ENCODE measurements around the gene RNF25.

The RNF25 gene

DNA sequence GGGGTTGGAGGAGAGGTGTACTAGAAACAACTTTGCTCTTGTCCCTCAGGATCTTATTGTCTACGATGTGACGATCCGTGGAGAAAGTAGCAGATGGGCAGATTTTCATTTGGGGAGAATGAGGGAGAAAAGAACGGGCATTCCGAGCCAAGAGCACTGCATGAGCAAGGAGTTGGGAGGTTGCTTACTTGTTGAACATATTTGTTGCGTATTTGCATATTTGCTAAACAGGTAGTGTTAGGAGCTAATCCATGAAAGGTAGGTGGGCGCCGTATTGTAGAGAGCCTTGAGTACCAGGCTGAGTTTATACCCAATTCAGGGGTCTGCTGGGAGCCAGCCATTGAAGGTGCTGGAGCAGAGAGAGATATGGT is 11.8 kb downstream of the RNF25 start:
- Mint-ChIP-seq H3K4me3 (peak overlapping the region; percentile 92), H3K4me1 (ENCODE audit: low read depth) (peaks cover 19% of the 10 kb centered on the region), H3K9me3 (no peaks in the 10 kb centered on the region), H3K27me3 (ENCODE audit: low read depth) (no peaks in the 10 kb centered on the region), H3K36me3 (ENCODE audit: low read depth) (peaks cover 45% of the 10 kb centered on the region), H3K27ac (peak overlapping the region; percentile 88)
- no peak for DNase-seq (ENCODE audit: low spot score)

DNA sequence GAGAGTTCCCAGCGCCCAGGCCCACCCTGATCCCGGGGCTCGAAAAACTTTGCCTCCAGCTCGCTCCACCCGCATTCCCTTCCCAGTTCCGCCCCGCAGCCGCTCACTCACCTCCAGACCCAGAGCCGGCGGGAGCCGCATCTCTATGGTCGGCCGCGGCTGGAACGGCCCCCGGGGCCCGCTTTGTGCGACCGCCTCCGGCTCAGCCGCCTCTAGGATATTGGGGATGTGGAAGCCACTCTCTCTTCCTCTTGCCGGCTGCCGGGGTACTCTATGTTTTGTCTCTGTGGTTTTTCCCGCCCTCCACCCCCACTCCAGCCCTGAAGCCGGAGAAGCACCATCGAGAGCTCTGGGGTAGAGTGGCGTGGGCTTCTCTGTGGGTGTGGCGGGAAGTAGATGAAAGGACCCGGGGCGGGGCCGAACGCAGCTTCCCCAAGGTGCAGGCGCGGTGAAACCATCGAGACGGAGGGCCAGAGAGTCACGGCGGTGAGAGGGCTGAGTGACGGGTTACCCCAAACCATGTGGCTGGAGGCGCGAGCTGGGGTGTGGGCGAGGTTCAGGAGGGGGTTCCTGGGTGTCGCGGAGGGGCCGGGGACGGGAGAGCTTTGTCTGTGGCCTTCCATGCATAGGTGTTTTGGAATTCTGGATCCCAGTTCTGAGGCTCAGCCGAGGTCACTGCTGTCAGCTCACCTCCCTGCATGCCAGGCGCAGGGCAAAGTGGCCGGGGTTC is 12.4 kb downstream of the RNF25 start, which contains the start of the genes BCS1L and ZNF142:
TSS of gene BCS1L (plus strand) at position 426 of the 730 bp plus-strand sequence. CDS start 1,305 bp downstream, outside the sequence.
TSS of gene ZNF142 (minus strand) at position 366 of the 730 bp plus-strand sequence. CDS start 3,194 bp downstream, outside the sequence.
- Mint-ChIP-seq H3K4me1 (ENCODE audit: low read depth) (peaks cover 19% of the 10 kb centered on the region), H3K27ac (peak within 1 kb of the TSS; percentile 88), H3K4me3 (peak within 1 kb of the TSS; percentile 92), H3K9me3 (no peaks in the 10 kb centered on the region), H3K27me3 (ENCODE audit: low read depth) (no peaks in the 10 kb centered on the region), H3K36me3 (ENCODE audit: low read depth) (peaks cover 42% of the 10 kb centered on the region)
- peak; percentile 95 for DNase-seq (ENCODE audit: low spot score)

DNA sequence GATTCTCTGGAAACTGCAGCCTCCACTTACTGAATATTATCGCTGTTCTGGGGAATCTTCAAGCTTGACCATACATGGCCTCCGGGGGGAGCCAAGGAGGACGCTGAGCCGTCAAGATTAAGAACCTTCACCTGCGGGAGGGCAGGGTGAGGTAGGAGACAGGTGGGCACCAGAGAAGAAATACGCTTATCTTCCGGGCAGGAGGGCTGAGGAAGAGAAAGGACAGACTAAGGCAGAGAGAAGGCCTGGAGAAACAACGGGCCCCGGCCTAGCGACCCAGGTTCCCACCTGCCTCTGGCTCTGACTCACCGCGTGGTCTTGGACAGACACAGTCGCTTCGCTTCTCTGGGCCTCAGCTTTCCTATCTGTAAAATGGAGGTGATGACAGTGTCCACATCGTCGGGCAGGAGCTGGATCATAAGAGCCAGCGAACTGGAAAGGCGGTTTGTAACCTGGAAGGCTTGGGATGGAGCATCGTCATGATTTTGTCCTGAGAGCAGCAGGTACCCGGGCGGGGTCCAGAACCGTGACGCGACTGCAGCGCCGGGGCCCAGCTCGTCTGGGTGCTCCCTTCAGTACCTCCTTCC is 13.0 kb downstream of the RNF25 start:
- Mint-ChIP-seq H3K4me3 (peak overlapping the region; percentile 92), H3K9me3 (no peaks in the 10 kb centered on the region), H3K27me3 (ENCODE audit: low read depth) (no peaks in the 10 kb centered on the region), H3K36me3 (ENCODE audit: low read depth) (peaks cover 43% of the 10 kb centered on the region), H3K27ac (peak overlapping the region; percentile 88), H3K4me1 (ENCODE audit: low read depth) (peaks cover 19% of the 10 kb centered on the region)
- DNase-seq (ENCODE audit: low spot score): peak; percentile 32

DNA sequence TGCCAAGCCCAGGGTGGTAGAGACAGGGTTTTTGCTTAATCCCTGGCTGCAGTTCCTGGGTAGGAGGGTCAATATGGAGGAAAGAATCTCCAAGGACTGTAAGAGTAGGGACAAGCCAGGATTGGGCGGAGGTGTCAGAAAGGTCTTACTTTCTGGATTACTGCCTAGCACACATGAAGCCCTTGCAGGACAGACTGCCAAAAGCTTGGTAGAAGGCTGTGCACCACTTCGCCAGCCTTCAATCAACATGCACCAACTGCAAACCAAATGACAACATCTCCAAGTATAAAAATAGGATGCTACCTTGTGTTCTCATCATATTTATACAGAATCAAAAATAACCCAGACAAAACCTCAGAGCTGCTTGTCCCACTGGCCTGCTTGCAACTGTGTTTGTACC is 16.1 kb downstream of the RNF25 start:
- H3K36me3 Mint-ChIP-seq (ENCODE audit: low read depth): peaks cover 29% of the 10 kb centered on the region
- no peak overlapping the region for H3K4me3 Mint-ChIP-seq
- no peaks in the 10 kb centered on the region for H3K27me3 Mint-ChIP-seq (ENCODE audit: low read depth)
- no peak for DNase-seq (ENCODE audit: low spot score)
- no peak overlapping the region for H3K27ac Mint-ChIP-seq
- H3K4me1 Mint-ChIP-seq (ENCODE audit: low read depth): peaks cover 19% of the 10 kb centered on the region
- no peaks in the 10 kb centered on the region for H3K9me3 Mint-ChIP-seq

DNA sequence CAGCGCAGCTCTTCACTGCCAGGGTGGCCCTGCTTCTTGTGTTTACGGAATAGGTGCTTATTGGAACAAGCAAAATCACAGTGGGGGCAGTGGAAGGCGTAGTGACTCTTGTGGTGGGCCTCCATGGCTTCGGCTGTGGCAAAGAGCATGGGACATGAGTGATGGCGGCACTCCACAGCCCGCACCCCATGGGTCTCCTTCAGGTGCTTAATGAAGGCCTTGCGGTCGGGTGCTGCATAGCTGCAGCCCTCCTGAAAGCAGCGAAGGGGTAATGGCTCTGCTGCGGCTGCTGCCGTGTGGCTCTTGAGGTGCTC is 23.1 kb downstream of the RNF25 start:
- Mint-ChIP-seq H3K27me3 (ENCODE audit: low read depth) (no peaks in the 10 kb centered on the region), H3K9me3 (no peaks in the 10 kb centered on the region), H3K27ac (no peak overlapping the region), H3K4me3 (no peak overlapping the region), H3K4me1 (ENCODE audit: low read depth) (no peaks in the 10 kb centered on the region), H3K36me3 (ENCODE audit: low read depth) (peaks cover 45% of the 10 kb centered on the region)
- no peak for DNase-seq (ENCODE audit: low spot score)

DNA sequence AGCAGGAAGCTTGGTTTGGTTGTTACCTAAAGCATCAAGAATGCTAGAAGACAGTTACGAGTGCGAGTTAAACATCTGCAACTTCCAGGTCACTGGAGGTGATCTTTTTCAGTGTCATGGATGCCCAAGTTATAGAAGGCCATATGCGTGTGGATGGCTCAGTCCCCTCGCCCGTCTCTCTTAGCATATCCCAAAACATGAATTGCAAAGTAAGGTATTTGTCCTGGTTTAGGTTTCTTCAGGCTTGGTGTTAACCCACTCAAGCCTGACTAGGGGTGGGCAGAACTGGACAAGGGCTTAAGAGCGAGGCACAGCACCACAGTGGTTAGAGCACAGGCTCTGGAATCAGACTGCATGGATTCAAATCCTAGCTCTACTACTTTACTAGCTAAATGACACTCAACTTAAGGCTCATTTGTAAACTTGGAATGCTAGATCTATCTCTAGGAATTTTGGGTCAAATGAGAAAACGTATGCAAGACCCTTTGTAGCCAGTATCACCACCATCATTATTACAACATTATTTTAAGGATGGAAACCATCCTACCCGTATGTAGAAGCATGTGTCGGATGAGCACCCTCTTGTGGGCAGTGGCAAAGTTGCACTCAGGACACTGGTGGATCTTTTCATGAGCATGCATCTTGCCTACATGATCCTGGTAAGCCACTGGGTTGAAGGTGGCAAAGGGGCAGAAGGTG is 23.6 kb downstream of the RNF25 start:
- H3K9me3 Mint-ChIP-seq: no peaks in the 10 kb centered on the region
- H3K4me3 Mint-ChIP-seq: no peak overlapping the region
- H3K27me3 Mint-ChIP-seq (ENCODE audit: low read depth): no peaks in the 10 kb centered on the region
- peak; percentile 39 for DNase-seq (ENCODE audit: low spot score)
- no peaks in the 10 kb centered on the region for H3K4me1 Mint-ChIP-seq (ENCODE audit: low read depth)
- no peak overlapping the region for H3K27ac Mint-ChIP-seq
- peaks cover 45% of the 10 kb centered on the region for H3K36me3 Mint-ChIP-seq (ENCODE audit: low read depth)

GRCh38 chr2:218645126-218645525 is 26.7 kb downstream of the RNF25 start:
- no peak overlapping the region for H3K4me3 Mint-ChIP-seq
- no peak overlapping the region for H3K27ac Mint-ChIP-seq
- no peak for DNase-seq (ENCODE audit: low spot score)
- no peaks in the 10 kb centered on the region for H3K27me3 Mint-ChIP-seq (ENCODE audit: low read depth)
- H3K36me3 Mint-ChIP-seq (ENCODE audit: low read depth): peaks cover 47% of the 10 kb centered on the region
- no peaks in the 10 kb centered on the region for H3K9me3 Mint-ChIP-seq
- H3K4me1 Mint-ChIP-seq (ENCODE audit: low read depth): no peaks in the 10 kb centered on the region

DNA sequence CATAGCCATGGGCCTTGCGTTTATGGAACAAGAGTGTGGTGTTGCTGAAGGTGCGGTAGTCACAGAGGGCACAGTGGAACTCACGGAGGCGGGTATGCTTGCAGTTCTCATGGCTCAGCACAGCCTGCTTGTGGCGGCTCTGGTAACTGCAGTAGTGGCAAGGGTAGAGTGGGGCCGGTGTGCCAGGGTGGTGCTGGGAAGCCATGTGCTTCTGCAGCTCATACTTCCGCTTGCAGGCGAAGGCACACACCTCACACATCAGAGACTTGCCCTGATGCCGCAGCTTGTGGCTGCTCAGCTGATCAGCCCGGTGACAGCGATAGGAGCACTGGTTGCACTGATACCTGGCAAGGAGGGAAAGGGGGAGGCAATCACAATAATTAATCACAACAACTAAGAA is 27.1 kb downstream of the RNF25 start:
- H3K4me3 Mint-ChIP-seq: no peak overlapping the region
- peaks cover 47% of the 10 kb centered on the region for H3K36me3 Mint-ChIP-seq (ENCODE audit: low read depth)

GRCh38 chr2:218643751-218644310 is 28.0 kb downstream of the RNF25 start:
- H3K27ac Mint-ChIP-seq: no peak overlapping the region
- H3K27me3 Mint-ChIP-seq (ENCODE audit: low read depth): no peaks in the 10 kb centered on the region
- no peak overlapping the region for H3K4me3 Mint-ChIP-seq
- no peaks in the 10 kb centered on the region for H3K4me1 Mint-ChIP-seq (ENCODE audit: low read depth)
- DNase-seq (ENCODE audit: low spot score): no peak
- H3K36me3 Mint-ChIP-seq (ENCODE audit: low read depth): peaks cover 48% of the 10 kb centered on the region
- no peaks in the 10 kb centered on the region for H3K9me3 Mint-ChIP-seq

More for the DNA sequence above, 27.1 kb downstream of the RNF25 start:
- Mint-ChIP-seq H3K9me3 (no peaks in the 10 kb centered on the region), H3K27ac (no peak overlapping the region), H3K27me3 (ENCODE audit: low read depth) (no peaks in the 10 kb centered on the region), H3K4me1 (ENCODE audit: low read depth) (no peaks in the 10 kb centered on the region)
- no peak for DNase-seq (ENCODE audit: low spot score)

DNA sequence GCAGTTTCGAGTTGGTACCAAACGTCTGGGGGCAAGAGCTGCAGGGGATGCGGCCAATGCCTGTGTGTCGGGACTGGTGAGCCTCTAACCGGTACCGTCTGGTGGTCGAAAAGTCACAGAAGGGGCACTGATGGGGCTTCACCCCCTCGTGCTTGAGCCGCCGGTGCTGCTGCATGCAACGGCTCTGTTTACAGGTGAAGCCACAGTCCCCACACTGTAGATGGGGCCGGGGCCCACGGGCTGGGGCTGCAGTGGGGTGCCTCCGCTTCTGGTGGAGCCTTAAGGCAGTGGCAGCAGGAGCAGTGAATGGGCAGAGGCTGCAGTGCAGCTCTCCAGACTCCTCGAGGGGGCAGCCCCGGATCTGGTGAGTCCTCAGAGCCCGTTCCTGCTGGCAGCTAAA is 29.0 kb downstream of the RNF25 start:
- H3K4me3 Mint-ChIP-seq: no peak overlapping the region
- no peaks in the 10 kb centered on the region for H3K9me3 Mint-ChIP-seq
- H3K4me1 Mint-ChIP-seq (ENCODE audit: low read depth): no peaks in the 10 kb centered on the region
- no peaks in the 10 kb centered on the region for H3K27me3 Mint-ChIP-seq (ENCODE audit: low read depth)
- H3K27ac Mint-ChIP-seq: no peak overlapping the region
- H3K36me3 Mint-ChIP-seq (ENCODE audit: low read depth): peaks cover 49% of the 10 kb centered on the region
- DNase-seq (ENCODE audit: low spot score): no peak

- Mint-ChIP-seq H3K4me1 (ENCODE audit: low read depth) (no peaks in the 10 kb centered on the region), H3K9me3 (no peaks in the 10 kb centered on the region), H3K36me3 (ENCODE audit: low read depth) (peaks cover 48% of the 10 kb centered on the region), H3K4me3 (no peak overlapping the region), H3K27me3 (ENCODE audit: low read depth) (no peaks in the 10 kb centered on the region), H3K27ac (no peak overlapping the region)
- no peak for DNase-seq (ENCODE audit: low spot score)
Measured at GRCh38 chr2:218642121-218642656, 29.6 kb downstream of the RNF25 start.

GRCh38 chr2:218638372-218638771 is 33.4 kb downstream of the RNF25 start:
- Mint-ChIP-seq H3K27ac (no peak overlapping the region), H3K9me3 (no peaks in the 10 kb centered on the region), H3K36me3 (ENCODE audit: low read depth) (peaks cover 43% of the 10 kb centered on the region), H3K4me3 (no peak overlapping the region), H3K4me1 (ENCODE audit: low read depth) (no peaks in the 10 kb centered on the region), H3K27me3 (ENCODE audit: low read depth) (no peaks in the 10 kb centered on the region)
- DNase-seq (ENCODE audit: low spot score): no peak

DNA sequence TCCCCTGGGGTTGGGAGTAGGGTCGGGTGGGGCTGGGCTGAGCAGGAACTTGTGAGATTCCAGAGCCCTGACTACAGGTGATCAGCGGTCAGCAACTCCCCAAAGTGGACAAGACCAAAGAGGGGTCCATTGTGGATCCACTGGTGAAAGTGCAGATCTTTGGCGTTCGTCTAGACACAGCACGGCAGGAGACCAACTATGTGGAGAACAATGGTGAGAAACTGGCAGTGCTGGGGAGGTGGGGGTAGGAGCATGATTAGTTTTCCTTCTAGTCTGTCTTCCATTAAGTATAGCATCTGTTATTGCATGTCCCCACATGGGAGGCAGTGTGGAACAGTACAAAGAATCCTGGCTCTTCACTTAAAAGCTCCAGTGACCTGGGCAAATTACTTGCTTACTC is 36.1 kb downstream of the RNF25 start:
- H3K36me3 Mint-ChIP-seq (ENCODE audit: low read depth): peaks cover 36% of the 10 kb centered on the region
- no peak overlapping the region for H3K27ac Mint-ChIP-seq
- no peak overlapping the region for H3K4me3 Mint-ChIP-seq
- DNase-seq (ENCODE audit: low spot score): no peak
- no peaks in the 10 kb centered on the region for H3K9me3 Mint-ChIP-seq
- H3K27me3 Mint-ChIP-seq (ENCODE audit: low read depth): no peaks in the 10 kb centered on the region
- H3K4me1 Mint-ChIP-seq (ENCODE audit: low read depth): no peaks in the 10 kb centered on the region

- no peaks in the 10 kb centered on the region for H3K9me3 Mint-ChIP-seq
- H3K4me3 Mint-ChIP-seq: no peak overlapping the region
- no peaks in the 10 kb centered on the region for H3K4me1 Mint-ChIP-seq (ENCODE audit: low read depth)
- H3K27ac Mint-ChIP-seq: no peak overlapping the region
- H3K27me3 Mint-ChIP-seq (ENCODE audit: low read depth): no peaks in the 10 kb centered on the region
- H3K36me3 Mint-ChIP-seq (ENCODE audit: low read depth): peaks cover 8% of the 10 kb centered on the region
- no peak for DNase-seq (ENCODE audit: low spot score)
Measured at GRCh38 chr2:218631837-218632236, 40.0 kb downstream of the RNF25 start.

All from T-helper 2 cell treated with Interferon-gamma antibody and Interleukin-4, amounts not matched to agents 5 μg/mL and 100 μg/mL, for 36 hours (primary cell).